K562 (cell line): ENCODE data around the gene GNG14. TPM values are rescaled to one million over a fixed set of nuclear protein-coding genes. Genes with fewer than 3 reads are reported as not detected.

Experiments used
- ATAC-seq: fragments of 200-7000 bp; cut with Tn5 transposase; 3 replicates; pipeline ENCODE4 v1.9.1; 2020; ENCODE audit warnings: moderate library complexity
- BruUV-seq: library from RNA; stranded (reverse); fragments of 400-500 nt; replicated peaks from 2 replicates; lab custom pipeline; 2021; lab: Mats Ljungman, UMichigan
- CTCF ChIA-PET: fragments of 300-600 bp; formaldehyde crosslinking; extraction: SDS; loops from one replicate; lab custom pipeline; 2021; ENCODE audit warnings: low intra/inter-chr PET ratio; lab: Yijun Ruan, JAX
- POLR2A ChIA-PET: fragments of 300-600, 350-650 bp; sonication (Branson Sonifier 250); formaldehyde crosslinking; extraction: SDS; loops from one replicate; lab custom pipeline; 2021; ENCODE audit warnings: antibody characterized with exemption, inconsistent platforms; lab: Yijun Ruan, JAX
- DNase-seq, 4 experiments: peaks; one replicate each; pipeline versions ENCODE4 v3.0.0 to v3.0.0-alpha.2; 2011 to 2018; ENCODE audit warnings: low spot score in 3 of 4, mixed read lengths in 3 of 4; ENCODE audit errors: extremely low read depth in 1 of 4
- FAIRE-seq: peaks from 2 replicates; lab custom pipeline; 2011; peaks lifted over from hg19 to GRCh38; lab: Jason Lieb, UNC
- H2AFZ ChIP-seq: 2 replicates; pipeline ENCODE4 v1.6.0; 2011; ENCODE audit warnings: low read depth, low read length, control low read depth, inconsistent platforms
- H3K27ac ChIP-seq: fragments of 200-600 bp; 3 replicates; pipeline ENCODE4 v1.8.0; 2011; ENCODE audit warnings: low read depth, mild to moderate bottlenecking, control low read depth, inconsistent platforms, low read length, moderate library complexity, mixed read lengths; ENCODE audit errors: extremely low read depth
- H3K27me3 ChIP-seq, 2 experiments: fragments of 300-600 bp in 1 of 2; 2 replicates in 1 of 2; 3 replicates in 1 of 2; pipeline versions ENCODE4 v1.6.0 to v1.8.0; 2011; ENCODE audit warnings: inconsistent platforms in 2 of 2, low read length in 2 of 2, mild to moderate bottlenecking in 1 of 2, mixed read lengths in 1 of 2, moderate library complexity in 1 of 2; ENCODE audit not compliant: control insufficient read depth in 2 of 2, insufficient read depth in 2 of 2
- H3K36me3 ChIP-seq: fragments of 300-600 bp; 3 replicates; pipeline ENCODE4 v1.8.0; 2011; ENCODE audit warnings: mild to moderate bottlenecking, low read length, inconsistent platforms; ENCODE audit not compliant: control insufficient read depth, insufficient read depth
- H3K4me1 ChIP-seq, 2 experiments: fragments of 200-600 bp in 1 of 2; replicated peaks in 1 of 2; 2 replicates in 1 of 2; 3 replicates in 1 of 2; pipeline versions ENCODE4 v1.5.1 to v1.8.0; 2011; ENCODE audit warnings: inconsistent platforms in 2 of 2, low read length in 2 of 2, mild to moderate bottlenecking in 1 of 2, mixed read lengths in 1 of 2, moderate library complexity in 1 of 2; ENCODE audit not compliant: control insufficient read depth in 2 of 2, insufficient read depth in 2 of 2
- H3K4me2 ChIP-seq: 2 replicates; pipeline ENCODE4 v1.6.1; 2011; ENCODE audit warnings: low read length, control low read depth, inconsistent platforms, mixed read lengths; ENCODE audit not compliant: insufficient read depth
- H3K4me3 ChIP-seq: fragments of 200-600 bp; sonication (generic), shearing (Covaris generic); 2 replicates; pipeline ENCODE4 v1.5.1; 2016; ENCODE audit warnings: control low read depth, inconsistent platforms
- H3K79me2 ChIP-seq: fragments of 200-600 bp; 3 replicates; pipeline ENCODE4 v1.8.0; 2011; ENCODE audit warnings: low read length, inconsistent platforms; ENCODE audit not compliant: control insufficient read depth, insufficient read depth
- H3K9ac ChIP-seq, 2 experiments: 2 replicates each; pipeline versions ENCODE4 v1.6.0 to v1.6.1; 2011; ENCODE audit warnings: low read depth in 2 of 2, low read length in 2 of 2, control low read depth in 1 of 2, inconsistent platforms in 1 of 2, mild to moderate bottlenecking in 1 of 2, mixed read lengths in 1 of 2; ENCODE audit not compliant: insufficient read depth in 1 of 2
- H3K9me1 ChIP-seq: one replicate; pipeline ENCODE4 v1.6.0; 2011; ENCODE audit warnings: inconsistent platforms, mild to moderate bottlenecking, low read length, moderate library complexity; ENCODE audit not compliant: control insufficient read depth, insufficient read depth
- H3K9me3 ChIP-seq: replicated peaks from 2 replicates; pipeline ENCODE4 v1.5.1; 2011; ENCODE audit warnings: low read depth, low read length, inconsistent platforms; ENCODE audit not compliant: control insufficient read depth, insufficient read depth
- H4K20me1 ChIP-seq: replicated peaks from 2 replicates; pipeline ENCODE4 v1.6.1; 2011; ENCODE audit warnings: low read length, inconsistent platforms, mixed read lengths; ENCODE audit not compliant: control insufficient read depth, insufficient read depth
- KHSRP ChIP-seq: fragments of 450-650 bp; IDR thresholded peaks from 2 replicates; pipeline ENCODE4 v1.6.1; 2017
- OTX1 ChIP-seq: fragments of 450-650 bp; formaldehyde crosslinking; IDR thresholded peaks from 2 replicates; pipeline ENCODE4 v1.4.0; 2022; ENCODE audit warnings: mild to moderate bottlenecking
- SAFB2 ChIP-seq: fragments of 200-400 bp; formaldehyde crosslinking; IDR thresholded peaks from 2 replicates; pipeline ENCODE4 v1.6.1; 2018; ENCODE audit warnings: borderline replicate concordance, low read length, low read depth, moderate library complexity; ENCODE audit not compliant: severe bottlenecking
- SMAD1 ChIP-seq: fragments of 150-350 bp; IDR thresholded peaks from 2 replicates; pipeline ENCODE4 v1.6.1; 2014; ENCODE audit warnings: low read length, low read depth; ENCODE audit not compliant: partially characterized antibody
- WGBS: fragments of 100-300 bp; shearing (Covaris generic); methylation state at CpG from one replicate; pipeline ENCODE4 v1.1.6; 2016; ENCODE audit warnings: low coverage, mixed read lengths; ENCODE audit not compliant: insufficient coverage; ENCODE audit errors: missing lambda C conversion rate; 5-methylcytosine and 5-hydroxymethylcytosine counted together
- in situ Hi-C: fragments of 300-500 bp; cut with MboI; formaldehyde crosslinking; loops from 4 replicates; pipeline ENCODE4 v1.15.0; 2018; ENCODE audit warnings: inconsistent platforms, mixed read lengths
- intact Hi-C: fragments of 100-400 bp; cut with micrococcal nuclease; formaldehyde crosslinking; loops from 2 replicates; pipeline ENCODE4 v1.14.2; 2022
- polyA plus RNA-seq, 8 experiments: library from polyadenylated mRNA; depleted of rRNA in 4 of 8; stranded (reverse) in 5 of 8; unstranded in 3 of 8; fragments of >200 nt; fragmentation: Nextera tagmentation in 2 of 8; fragmentation: Illumina TruSeq in 1 of 8; extraction: Ambion mirVana in 2 of 8; extraction: Trizol in 1 of 8; gene quantifications; 2 replicates each; pipeline versions ENCODE4 v1.2.1 to v1.2.3, GENCODE V29; 2011 to 2014; ENCODE audit warnings: inconsistent platforms in 1 of 8, missing spikeins in 1 of 8
- total RNA-seq, 7 experiments: library from RNA; depleted of rRNA in 6 of 7; stranded (reverse); fragments of >200 nt in 6 of 7; fragmentation: Illumina TruSeq in 2 of 7; extraction: Trizol in 2 of 7; gene quantifications; 2 replicates each; pipeline versions ENCODE4 v1.2.1 to v1.2.3, GENCODE V29; 2011 to 2021; ENCODE audit warnings: low replicate concordance in 1 of 7
- TF ChIP-seq, protein P1 (sequence below): sonication (generic); IDR thresholded peaks from 2 replicates; pipeline ENCODE4 v1.6.1; 2016
- TF ChIP-seq, protein P2 (sequence below): fragments of 450-650 bp; conservative IDR thresholded peaks from 2 replicates; pipeline ENCODE4 v1.6.1; 2016; ENCODE audit warnings: missing genetic modification characterization, low read depth, mild to moderate bottlenecking, control low read depth, missing compliant biosample characterization

Gene GNG14
- total and polyA plus RNA-seq, 9 of the 15 experiments (the other 6 are each of a cell fraction or from before 2014, with no cell fraction given), result not detected

DNA sequence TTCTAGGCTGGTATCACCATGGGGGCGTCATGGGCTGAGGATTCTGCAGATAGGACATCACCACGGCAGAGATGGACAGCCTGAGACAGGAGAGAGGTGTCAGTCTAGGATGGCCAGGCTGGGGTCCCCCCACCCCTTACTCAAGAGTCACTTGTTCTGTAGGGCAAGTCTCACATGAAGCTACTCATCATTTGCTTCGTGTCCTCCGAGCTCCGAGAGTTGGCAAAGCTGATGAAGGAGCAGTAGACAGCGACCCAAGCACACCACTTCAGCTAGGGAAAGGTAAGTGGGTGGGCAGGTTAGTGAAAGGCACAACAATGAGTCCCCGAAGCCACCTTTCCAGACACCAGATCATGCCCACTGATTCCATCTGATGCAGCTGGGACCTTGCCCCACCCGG lies 19.5 kb upstream of the GNG14 start:
- peaks cover 5% of the 10 kb centered on the region; the same call in 1 of the 2 replicates for H4K20me1 ChIP-seq
- peak overlapping the region; percentile 88 to 100; a peak in 3 of 4 replicates for H3K9ac ChIP-seq
- ATAC-seq (no peak), DNase-seq (no peak), FAIRE-seq (no peak)
- peak overlapping the region; percentile 94; the same call in 2 of the 3 replicates for H3K27ac ChIP-seq
- H3K4me3 ChIP-seq, result peak overlapping the region; percentile 74
- intact Hi-C loops, result no loop called here
- peaks cover 18 to 57% of the 10 kb centered on the region in 2 experiments; a peak in 4 of 5 replicates for H3K4me1 ChIP-seq
- H3K9me3 ChIP-seq, result no peaks in the 10 kb centered on the region
- TF ChIP-seq, protein P1, sequence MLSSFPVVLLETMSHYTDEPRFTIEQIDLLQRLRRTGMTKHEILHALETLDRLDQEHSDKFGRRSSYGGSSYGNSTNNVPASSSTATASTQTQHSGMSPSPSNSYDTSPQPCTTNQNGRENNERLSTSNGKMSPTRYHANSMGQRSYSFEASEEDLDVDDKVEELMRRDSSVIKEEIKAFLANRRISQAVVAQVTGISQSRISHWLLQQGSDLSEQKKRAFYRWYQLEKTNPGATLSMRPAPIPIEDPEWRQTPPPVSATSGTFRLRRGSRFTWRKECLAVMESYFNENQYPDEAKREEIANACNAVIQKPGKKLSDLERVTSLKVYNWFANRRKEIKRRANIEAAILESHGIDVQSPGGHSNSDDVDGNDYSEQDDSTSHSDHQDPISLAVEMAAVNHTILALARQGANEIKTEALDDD, result no peak
- no peak for TF ChIP-seq SAFB2
- no peak for TF ChIP-seq OTX1 (CRISPR knock-in tag)
- no peak for TF ChIP-seq SMAD1
- TF ChIP-seq, protein P2, sequence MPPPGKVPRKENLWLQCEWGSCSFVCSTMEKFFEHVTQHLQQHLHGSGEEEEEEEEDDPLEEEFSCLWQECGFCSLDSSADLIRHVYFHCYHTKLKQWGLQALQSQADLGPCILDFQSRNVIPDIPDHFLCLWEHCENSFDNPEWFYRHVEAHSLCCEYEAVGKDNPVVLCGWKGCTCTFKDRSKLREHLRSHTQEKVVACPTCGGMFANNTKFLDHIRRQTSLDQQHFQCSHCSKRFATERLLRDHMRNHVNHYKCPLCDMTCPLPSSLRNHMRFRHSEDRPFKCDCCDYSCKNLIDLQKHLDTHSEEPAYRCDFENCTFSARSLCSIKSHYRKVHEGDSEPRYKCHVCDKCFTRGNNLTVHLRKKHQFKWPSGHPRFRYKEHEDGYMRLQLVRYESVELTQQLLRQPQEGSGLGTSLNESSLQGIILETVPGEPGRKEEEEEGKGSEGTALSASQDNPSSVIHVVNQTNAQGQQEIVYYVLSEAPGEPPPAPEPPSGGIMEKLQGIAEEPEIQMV (tag), result no peak
- no peak for TF ChIP-seq KHSRP
- WGBS, result 15% methylated on average over 8 of the region's 8 CpGs
- no peak overlapping the region; the same call in 1 of the 2 replicates for H2AFZ ChIP-seq
- no peaks in the 10 kb centered on the region for H3K27me3 ChIP-seq
- peaks cover 34% of the 10 kb centered on the region for H3K79me2 ChIP-seq
- ChIA-PET POLR2A (interaction anchor here (0.5 to 4.7 kb wide), 5 partner anchors 12 to 853 kb away, joined by 3 to 39 read pairs (median 4); partner anchors contain the start of genes DHPS and ZNF442), CTCF (no interaction called here)
- no peaks in the 10 kb centered on the region for H3K9me1 ChIP-seq
- peak overlapping the region; percentile 88 for H3K4me2 ChIP-seq
- in situ Hi-C loops, result no loop called here
- no TSS peak for BruUV-seq
- peaks cover 34% of the 10 kb centered on the region; the same call in 2 of the 3 replicates for H3K36me3 ChIP-seq
